NCI-H446 treated with DMSO at 0.1 percent for 48 hours (cell line): ENCODE results near the gene PCDHGB7.
A peak's percentile ranks its signal among the peaks of the same experiment; 100 is the strongest.
"Not testable (repeated sequence)": the region's sequence is repeated elsewhere in the genome, so short reads cannot be mapped to it uniquely, and the experiment has no call there.

Experiments used
- DNase-seq: peaks from one replicate; lab custom pipeline; 2025; lab: John Stamatoyannopoulos, UW

The PCDHGB7 gene

GRCh38 chr5:141397756-141398551 is 19.5 kb upstream of the PCDHGB7 start, which contains the start of gene PCDHGB5:
TSS of gene PCDHGB5 (plus strand) at chr5:141397947. CDS start at chr5:141398128, 181 bp downstream.
- DNase-seq, result not testable (repeated sequence)

- no peak for DNase-seq
Observed at GRCh38 chr5:141398608-141399007, 18.9 kb upstream of the PCDHGB7 start.

- no peak for DNase-seq
Observed at GRCh38 chr5:141399555-141400258, 17.8 kb upstream of the PCDHGB7 start.

- no peak for DNase-seq
Observed at GRCh38 chr5:141402553-141403243, 14.8 kb upstream of the PCDHGB7 start, which contains the start of gene PCDHGA9. TSS of gene PCDHGA9 (plus strand) at chr5:141402778. CDS start at chr5:141402953, 175 bp downstream.

GRCh38 chr5:141403387-141403786 is 14.1 kb upstream of the PCDHGB7 start:
- no peak for DNase-seq

- not testable (repeated sequence) for DNase-seq
Observed at GRCh38 chr5:141407790-141408505, 9.5 kb upstream of the PCDHGB7 start, which contains the start of gene PCDHGB6. TSS of gene PCDHGB6 (plus strand) at chr5:141408021. CDS start at chr5:141408203, 182 bp downstream.

- DNase-seq, result no peak
Observed at GRCh38 chr5:141409598-141410306, 7.7 kb upstream of the PCDHGB7 start.

- DNase-seq, result no peak
Observed at GRCh38 chr5:141411575-141411974, 5.9 kb upstream of the PCDHGB7 start.

GRCh38 chr5:141412854-141413539 is 4.5 kb upstream of the PCDHGB7 start, which contains the start of gene PCDHGA10:
TSS of gene PCDHGA10 (plus strand) at chr5:141412987. CDS start at chr5:141413176, 189 bp downstream.
- peak; percentile 2 for DNase-seq

GRCh38 chr5:141413540-141414069 is 3.9 kb upstream of the PCDHGB7 start:
- no peak for DNase-seq

- DNase-seq, result not testable (repeated sequence)
Observed at GRCh38 chr5:141414548-141415274, 2.8 kb upstream of the PCDHGB7 start.

GRCh38 chr5:141415275-141415618 is 2.2 kb upstream of the PCDHGB7 start:
- DNase-seq, result not testable (repeated sequence)

GRCh38 chr5:141419074-141419880 is 1.8 kb downstream of the PCDHGB7 start:
- no peak for DNase-seq

- peak; percentile 1 for DNase-seq
Observed at GRCh38 chr5:141420855-141421488, 3.5 kb downstream of the PCDHGB7 start, which contains the start of gene PCDHGA11. TSS of gene PCDHGA11 (plus strand) at chr5:141421051. CDS start at chr5:141421228, 177 bp downstream.

GRCh38 chr5:141421489-141421855 is 4.0 kb downstream of the PCDHGB7 start:
- DNase-seq, result no peak

GRCh38 chr5:141422742-141423291 is 5.3 kb downstream of the PCDHGB7 start:
- DNase-seq, result no peak

GRCh38 chr5:141427783-141428426 is 10.4 kb downstream of the PCDHGB7 start:
- no peak for DNase-seq
